HCT116 (cell line): Measurements from ENCODE around the gene OSBPL5. TPM values are rescaled to one million over a fixed set of nuclear protein-coding genes. Genes with fewer than 3 reads are reported as not detected.

Source experiments
- ATAC-seq: fragments of 200-7000 bp; cut with Tn5 transposase; 2 replicates; pipeline ENCODE4 v1.9.1; 2020; ENCODE audit warnings: mild to moderate bottlenecking, moderate library complexity
- BruUV-seq: library from RNA; stranded (reverse); fragments of 400-500 nt; replicated peaks from 2 replicates; lab custom pipeline; 2021; lab: Mats Ljungman, UMichigan
- CTCF ChIA-PET: fragments of 300-600 bp; sonication (Branson Sonifier 250); formaldehyde crosslinking; loops from one replicate; lab custom pipeline; 2021; ENCODE audit warnings: antibody characterized with exemption; lab: Charles Lee
- POLR2A ChIA-PET: fragments of 300-600, 350-600 bp; sonication (Branson Sonifier 250); formaldehyde crosslinking; loops from one replicate; lab custom pipeline; 2021; ENCODE audit warnings: antibody characterized with exemption; lab: Charles Lee
- RAD21 ChIA-PET, 2 experiments: fragments of 300-600 bp; sonication (Branson Sonifier 250); formaldehyde crosslinking; loops; one replicate each; lab custom pipeline; 2023; ENCODE audit warnings: low total read pairs in 2 of 2; ENCODE audit not compliant: uncharacterized antibody in 2 of 2, unreplicated experiment in 2 of 2, low non-redundant PET in 1 of 2; lab: Charles Lee
- DNase-seq: peaks from one replicate; pipeline ENCODE4 v3.0.0-alpha.2; 2010; ENCODE audit warnings: low read depth, low spot score
- H2AFZ ChIP-seq: fragments of 200-600 bp; shearing (Covaris generic), sonication (generic); 2 replicates; pipeline ENCODE4 v1.6.1; 2017; ENCODE audit warnings: low read depth, mixed run types, mixed read lengths, antibody characterized with exemption, low read length; ENCODE audit not compliant: poor library complexity, severe bottlenecking
- H3K27ac ChIP-seq: 2 replicates; pipeline ENCODE4 v1.5.1; 2012; ENCODE audit warnings: low read depth, low read length
- H3K27me3 ChIP-seq: fragments of 200-600 bp; sonication (generic); 2 replicates; pipeline ENCODE4 v1.6.1; 2016; ENCODE audit warnings: mixed run types, low read length, mixed read lengths; ENCODE audit not compliant: insufficient read depth
- H3K36me3 ChIP-seq, 2 experiments: fragments of 200-500 bp in 1 of 2; fragments of 200-600 bp in 1 of 2; sonication (Bioruptor generic) in 1 of 2; sonication (generic) in 1 of 2; 2 replicates each; pipeline versions ENCODE4 v1.5.1 to v1.6.1; 2014 to 2016; ENCODE audit warnings: low read length in 2 of 2, inconsistent platforms in 1 of 2, mixed read lengths in 1 of 2, mixed run types in 1 of 2; ENCODE audit not compliant: insufficient read depth in 2 of 2, control insufficient read depth in 1 of 2
- H3K4me1 ChIP-seq, 2 experiments: fragments of 200-600 bp in 1 of 2; sonication (generic) in 1 of 2; 2 replicates each; pipeline versions ENCODE4 v1.5.1 to v1.6.1; 2012 to 2017; ENCODE audit warnings: low read length in 2 of 2, inconsistent platforms in 1 of 2, mild to moderate bottlenecking in 1 of 2, mixed read lengths in 1 of 2, mixed run types in 1 of 2, moderate library complexity in 1 of 2; ENCODE audit not compliant: insufficient read depth in 2 of 2, control insufficient read depth in 1 of 2
- H3K4me2 ChIP-seq: fragments of 200-600 bp; sonication (generic); 2 replicates; pipeline ENCODE4 v1.6.1; 2017; ENCODE audit warnings: mixed run types, low read length, mixed read lengths
- H3K4me3 ChIP-seq, 2 experiments: fragments of 200-600 bp in 1 of 2; sonication (generic) in 1 of 2; replicated peaks in 1 of 2; 2 replicates each; pipeline ENCODE4 v1.5.1; 2011 to 2016; ENCODE audit warnings: low read length in 2 of 2, control low read depth in 1 of 2, low read depth in 1 of 2, mild to moderate bottlenecking in 1 of 2, mixed read lengths in 1 of 2, mixed run types in 1 of 2
- H3K79me2 ChIP-seq: fragments of 200-600 bp; sonication (generic); 2 replicates; pipeline ENCODE4 v1.6.1; 2017; ENCODE audit warnings: mild to moderate bottlenecking, mixed run types, low read length, moderate library complexity, mixed read lengths; ENCODE audit not compliant: insufficient read depth
- H3K9ac ChIP-seq: fragments of 200-600 bp; sonication (generic); 2 replicates; pipeline ENCODE4 v1.6.1; 2016; ENCODE audit warnings: low read length, mixed read lengths
- H3K9me2 ChIP-seq: fragments of 200-600 bp; sonication (generic), shearing (Covaris generic); 2 replicates; pipeline ENCODE4 v1.6.1; 2017; ENCODE audit warnings: mixed run types, mild to moderate bottlenecking, moderate library complexity; ENCODE audit not compliant: insufficient read depth
- H3K9me3 ChIP-seq, 2 experiments: fragments of 200-500 bp in 1 of 2; fragments of 200-600 bp in 1 of 2; sonication (Bioruptor generic) in 1 of 2; sonication (generic) in 1 of 2; 2 replicates each; pipeline ENCODE4 v1.6.1; 2014 to 2017; ENCODE audit warnings: low read length in 2 of 2, mixed read lengths in 2 of 2, inconsistent platforms in 1 of 2, low read depth in 1 of 2, mild to moderate bottlenecking in 1 of 2, mixed run types in 1 of 2, moderate library complexity in 1 of 2; ENCODE audit not compliant: control insufficient read depth in 1 of 2, insufficient read depth in 1 of 2
- H4K20me1 ChIP-seq: fragments of 200-600 bp; sonication (generic), shearing (Covaris generic); 2 replicates; pipeline ENCODE4 v1.6.1; 2017; ENCODE audit warnings: mixed run types, mild to moderate bottlenecking, moderate library complexity; ENCODE audit not compliant: insufficient read depth
- CBX3 ChIP-seq: IDR thresholded peaks from 2 replicates; pipeline ENCODE4 v1.6.1; 2012; ENCODE audit warnings: low read depth
- CEBPB ChIP-seq: IDR thresholded peaks from 2 replicates; pipeline ENCODE4 v1.6.1; 2012; ENCODE audit warnings: low read depth
- EGR1 ChIP-seq: IDR thresholded peaks from 2 replicates; pipeline ENCODE4 v1.6.1; 2012; ENCODE audit warnings: low read depth
- ELF1 ChIP-seq: IDR thresholded peaks from 2 replicates; pipeline ENCODE4 v1.6.1; 2012; ENCODE audit warnings: low read depth, borderline replicate concordance
- EZH2phosphoT487 ChIP-seq: fragments of 200-600 bp; IDR thresholded peaks from 2 replicates; pipeline ENCODE4 v1.6.1; 2018; ENCODE audit warnings: antibody characterized with exemption, borderline replicate concordance
- FOSL1 ChIP-seq: IDR thresholded peaks from 2 replicates; pipeline ENCODE4 v1.6.1; 2012; ENCODE audit warnings: low read depth
- JUND ChIP-seq: IDR thresholded peaks from 2 replicates; pipeline ENCODE4 v1.6.1; 2012
- MAX ChIP-seq: IDR thresholded peaks from 2 replicates; pipeline ENCODE4 v1.6.1; 2012
- RAD21 ChIP-seq: IDR thresholded peaks from 2 replicates; pipeline ENCODE4 v1.6.1; 2012; ENCODE audit warnings: low read depth, mild to moderate bottlenecking
- REST ChIP-seq: IDR thresholded peaks from 2 replicates; pipeline ENCODE4 v1.6.1; 2012; ENCODE audit warnings: low read depth
- SIN3A ChIP-seq: IDR thresholded peaks from 2 replicates; pipeline ENCODE4 v1.6.1; 2012; ENCODE audit warnings: low read depth
- SP1 ChIP-seq: IDR thresholded peaks from 2 replicates; pipeline ENCODE4 v1.6.1; 2012; ENCODE audit warnings: low read depth
- SRF ChIP-seq: IDR thresholded peaks from 2 replicates; pipeline ENCODE4 v1.6.1; 2012; ENCODE audit warnings: low read depth
- YY1 ChIP-seq: IDR thresholded peaks from 2 replicates; pipeline ENCODE4 v1.6.1; 2011; ENCODE audit warnings: low read length, low read depth, moderate library complexity, mild to moderate bottlenecking; ENCODE audit not compliant: insufficient replicate concordance; ENCODE audit errors: extremely low read depth
- ZFX ChIP-seq: fragments of 450-650 bp; IDR thresholded peaks from 2 replicates; pipeline ENCODE4 v1.6.1; 2017
- ZNF274 ChIP-seq: fragments of 200-500 bp; sonication (Bioruptor generic); IDR thresholded peaks from 2 replicates; pipeline ENCODE4 v1.6.1; 2014; ENCODE audit warnings: mild to moderate bottlenecking, low read depth, low read length, inconsistent platforms
- intact Hi-C: fragments of 100-400 bp; cut with micrococcal nuclease; formaldehyde crosslinking; loops from 2 replicates; pipeline ENCODE4 v1.10.0; 2022
- total RNA-seq: library from RNA; stranded (reverse); gene quantifications from one replicate; pipeline ENCODE4 v1.2.1, GENCODE V29; 2021; ENCODE audit not compliant: unreplicated experiment

Gene OSBPL5
- total RNA-seq, 1 experiment from 2014 or later: 44.2 TPM

GRCh38 chr11:3099178-3099577 is 65.9 kb downstream of the OSBPL5 start:
- Histone ChIP-seq H3K9ac (no peak overlapping the region), H3K4me2 (no peak overlapping the region), H4K20me1 (no peaks in the 10 kb centered on the region), H3K36me3 (peaks cover 0 to 4% of the 10 kb centered on the region in 2 experiments; a peak in 2 of 4 replicates), H3K9me2 (no peaks in the 10 kb centered on the region), H3K4me1 (peaks cover 2 to 6% of the 10 kb centered on the region in 2 experiments; a peak in 2 of 4 replicates), H3K27ac (no peak overlapping the region), H3K79me2 (no peaks in the 10 kb centered on the region), H2AFZ (no peak overlapping the region), H3K4me3 (no peak overlapping the region), H3K9me3 (no peaks in the 10 kb centered on the region), H3K27me3 (no peaks in the 10 kb centered on the region)
- ChIA-PET POLR2A (no interaction called here), CTCF (no interaction called here), RAD21 (no interaction called here)
- DNase-seq: no peak
- ATAC-seq: no peak
- intact Hi-C loops: loop anchor here (5.0 kb wide), 1 partner anchor 118 kb away; the partner anchor contains the start of gene MRGPRG
- BruUV-seq: no TSS peak
- TF ChIP-seq JUND: no peak
- TF ChIP-seq, all 23 proteins: peak for 0

- H3K79me2 ChIP-seq: no peaks in the 10 kb centered on the region
- ChIA-PET RAD21 (no interaction called here), CTCF (no interaction called here), POLR2A (no interaction called here)
- intact Hi-C loops: loop anchor here (5.0 kb wide), 1 partner anchor 120 kb away; the partner anchor contains the start of gene MRGPRG
- peaks cover 0 to 4% of the 10 kb centered on the region in 2 experiments; a peak in 2 of 4 replicates for H3K36me3 ChIP-seq
- BruUV-seq: no TSS peak
- H3K4me1 ChIP-seq: peaks cover 2 to 10% of the 10 kb centered on the region in 2 experiments
- H2AFZ ChIP-seq: no peak overlapping the region
- no peaks in the 10 kb centered on the region for H3K9me3 ChIP-seq
- no peak overlapping the region for H3K9ac ChIP-seq
- H3K9me2 ChIP-seq: no peaks in the 10 kb centered on the region
- H3K4me2 ChIP-seq: no peak overlapping the region
- no peak for DNase-seq
- ATAC-seq: no peak
- H4K20me1 ChIP-seq: no peaks in the 10 kb centered on the region
- no peak overlapping the region for H3K4me3 ChIP-seq
- H3K27ac ChIP-seq: no peak overlapping the region
- H3K27me3 ChIP-seq: no peaks in the 10 kb centered on the region
- TF ChIP-seq SIN3A (no peak), MAX (no peak), ZFX (no peak), REST (no peak), CEBPB (no peak), RAD21 (no peak), EGR1 (no peak), SP1 (no peak), EZH2phosphoT487 (no peak), JUND (no peak), ELF1 (no peak), YY1 (no peak), CBX3 (no peak), FOSL1 (no peak), SRF (no peak), ZNF274 (no peak)
Measured at GRCh38 chr11:3096909-3097530, 68.1 kb downstream of the OSBPL5 start.
